A673 (cell line): ENCODE data around the gene NIBAN1. TPM values are rescaled to one million over a fixed set of nuclear protein-coding genes. Genes with fewer than 3 reads are reported as not detected.

ENCODE experiments used
- BruUV-seq: library from RNA; stranded (reverse); fragments of 400-500 nt; replicated peaks from 2 replicates; lab custom pipeline; 2021; lab: Mats Ljungman, UMichigan
- CTCF ChIA-PET: fragments of 300-600 bp; sonication (Branson Sonifier 250); formaldehyde crosslinking; loops from one replicate; lab custom pipeline; 2022; ENCODE audit warnings: antibody characterized with exemption; lab: Charles Lee
- POLR2A ChIA-PET: fragments of 300-600 bp; sonication (Branson Sonifier 250); formaldehyde crosslinking; loops from one replicate; lab custom pipeline; 2022; ENCODE audit warnings: antibody characterized with exemption; ENCODE audit not compliant: low non-redundant PET; lab: Charles Lee
- DNase-seq: peaks from one replicate; pipeline ENCODE4 v3.0.0-alpha.2; 2015; ENCODE audit warnings: low spot score
- H3K27ac ChIP-seq: fragments of 200-600 bp; sonication (generic); 2 replicates; pipeline ENCODE4 v1.5.1; 2016; ENCODE audit warnings: mixed run types, low read depth, mild to moderate bottlenecking, mixed read lengths, antibody characterized with exemption, low read length; ENCODE audit not compliant: poor library complexity, severe bottlenecking
- H3K27me3 ChIP-seq: fragments of 200-600 bp; sonication (generic); replicated peaks from 2 replicates; pipeline ENCODE4 v1.6.1; 2017; ENCODE audit warnings: mixed run types, low read depth, mild to moderate bottlenecking, mixed read lengths, antibody characterized with exemption, low read length; ENCODE audit not compliant: insufficient read depth, poor library complexity
- H3K36me3 ChIP-seq: fragments of 200-600 bp; sonication (generic); 2 replicates; pipeline ENCODE4 v1.6.1; 2016; ENCODE audit warnings: mixed run types, mild to moderate bottlenecking, mixed read lengths, antibody characterized with exemption, low read length; ENCODE audit not compliant: insufficient read depth, poor library complexity, severe bottlenecking
- H3K4me1 ChIP-seq: fragments of 200-600 bp; sonication (generic); 2 replicates; pipeline ENCODE4 v1.6.1; 2017; ENCODE audit warnings: mixed run types, mild to moderate bottlenecking, mixed read lengths, antibody characterized with exemption, low read length; ENCODE audit not compliant: insufficient read depth, poor library complexity, severe bottlenecking
- H3K4me3 ChIP-seq: fragments of 200-600 bp; sonication (generic); 2 replicates; pipeline ENCODE4 v1.5.1; 2016; ENCODE audit warnings: low read depth, mixed run types, mild to moderate bottlenecking, mixed read lengths, low read length; ENCODE audit not compliant: poor library complexity, severe bottlenecking
- H3K9me3 ChIP-seq: fragments of 200-600 bp; sonication (generic); 2 replicates; pipeline ENCODE4 v1.6.1; 2016; ENCODE audit warnings: mixed run types, low read depth, mild to moderate bottlenecking, mixed read lengths, antibody characterized with exemption, low read length; ENCODE audit not compliant: poor library complexity, severe bottlenecking
- EZH2 ChIP-seq: fragments of 200-600 bp; sonication (generic); IDR thresholded peaks from 2 replicates; pipeline ENCODE4 v1.6.1; 2017; ENCODE audit warnings: borderline replicate concordance, low read depth, mild to moderate bottlenecking, mixed read lengths, antibody characterized with exemption, low read length; ENCODE audit not compliant: poor library complexity, severe bottlenecking
- intact Hi-C: fragments of 100-400 bp; cut with micrococcal nuclease; formaldehyde crosslinking; loops from one replicate; pipeline ENCODE4 v1.10.0; 2022; ENCODE audit not compliant: unreplicated experiment
- total RNA-seq: library from RNA; stranded (reverse); gene quantifications from 2 replicates; pipeline ENCODE4 v1.2.3, GENCODE V29; 2021
- TF ChIP-seq, protein P1 (sequence below): fragments of 300-800, 200-600 bp; sonication (generic); conservative IDR thresholded peaks from 2 replicates; pipeline ENCODE4 v1.5.1; 2017; ENCODE audit warnings: low read depth, mild to moderate bottlenecking, antibody characterized with exemption, low read length, moderate library complexity, mixed read lengths

The NIBAN1 gene
- total RNA-seq, 1 experiment from 2014 or later = 52.9 TPM

DNA sequence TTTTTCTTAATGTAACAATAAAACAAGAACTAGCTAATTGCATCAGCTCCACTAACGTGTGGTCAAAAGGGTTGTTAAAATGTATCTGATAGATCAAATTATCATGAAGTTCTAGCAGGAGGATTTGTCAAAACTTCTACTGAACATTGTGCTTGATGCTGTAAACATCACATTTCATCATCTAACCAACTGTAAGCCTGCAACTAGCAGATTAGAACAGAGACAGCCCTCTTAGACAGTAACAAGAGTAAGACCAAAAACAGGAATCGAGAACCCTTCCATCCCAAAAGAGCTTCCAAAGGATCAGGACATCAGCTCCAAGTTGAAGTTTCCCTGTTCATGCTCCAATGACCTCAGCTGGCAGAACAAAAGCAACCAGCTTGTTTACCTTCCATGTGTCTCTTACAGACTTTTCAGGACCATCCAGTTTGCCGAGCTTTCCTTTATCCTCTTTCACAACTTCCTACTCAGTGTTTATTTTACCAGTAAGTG is 44.6 kb downstream of the NIBAN1 start:
- CTCF ChIA-PET = interaction anchor here (0.6 kb wide), 1 partner anchor 53 kb away, joined by 3 read pairs; no protein-coding TSS in a partner anchor
- Histone ChIP-seq H3K4me1 (peaks cover 11% of the 10 kb centered on the region), H3K27me3 (no peaks in the 10 kb centered on the region), H3K36me3 (no peaks in the 10 kb centered on the region), H3K9me3 (no peaks in the 10 kb centered on the region), H3K27ac (no peak overlapping the region), H3K4me3 (no peak overlapping the region)
- POLR2A ChIA-PET = no interaction called here
- BruUV-seq = no TSS peak
- TF ChIP-seq, protein P1, sequence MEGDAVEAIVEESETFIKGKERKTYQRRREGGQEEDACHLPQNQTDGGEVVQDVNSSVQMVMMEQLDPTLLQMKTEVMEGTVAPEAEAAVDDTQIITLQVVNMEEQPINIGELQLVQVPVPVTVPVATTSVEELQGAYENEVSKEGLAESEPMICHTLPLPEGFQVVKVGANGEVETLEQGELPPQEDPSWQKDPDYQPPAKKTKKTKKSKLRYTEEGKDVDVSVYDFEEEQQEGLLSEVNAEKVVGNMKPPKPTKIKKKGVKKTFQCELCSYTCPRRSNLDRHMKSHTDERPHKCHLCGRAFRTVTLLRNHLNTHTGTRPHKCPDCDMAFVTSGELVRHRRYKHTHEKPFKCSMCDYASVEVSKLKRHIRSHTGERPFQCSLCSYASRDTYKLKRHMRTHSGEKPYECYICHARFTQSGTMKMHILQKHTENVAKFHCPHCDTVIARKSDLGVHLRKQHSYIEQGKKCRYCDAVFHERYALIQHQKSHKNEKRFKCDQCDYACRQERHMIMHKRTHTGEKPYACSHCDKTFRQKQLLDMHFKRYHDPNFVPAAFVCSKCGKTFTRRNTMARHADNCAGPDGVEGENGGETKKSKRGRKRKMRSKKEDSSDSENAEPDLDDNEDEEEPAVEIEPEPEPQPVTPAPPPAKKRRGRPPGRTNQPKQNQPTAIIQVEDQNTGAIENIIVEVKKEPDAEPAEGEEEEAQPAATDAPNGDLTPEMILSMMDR = no peak
- no peak for TF ChIP-seq EZH2
- intact Hi-C loops = no loop called here
- peak; percentile 27 for DNase-seq

DNA sequence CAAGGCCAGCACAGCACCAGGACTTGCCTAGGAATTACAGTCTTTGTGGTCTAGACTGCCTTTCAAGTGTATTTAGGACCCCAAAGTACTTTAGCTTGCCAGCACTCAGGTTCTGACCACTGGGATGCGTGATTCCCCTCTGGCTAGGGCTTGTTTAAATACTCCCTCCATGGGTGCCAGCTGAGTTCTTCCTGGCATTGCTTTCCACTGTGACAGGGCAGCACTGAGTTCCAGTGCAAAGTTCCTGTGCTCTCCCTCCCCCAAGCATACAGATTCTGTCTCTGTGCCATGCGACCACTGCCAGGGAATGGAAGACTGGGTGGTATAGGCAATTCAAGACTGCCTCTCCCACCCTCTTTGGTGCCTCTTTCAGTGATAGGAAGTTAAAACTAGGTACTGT is 45.9 kb downstream of the NIBAN1 start:
- intact Hi-C loops = no loop called here
- no peaks in the 10 kb centered on the region for H3K27me3 ChIP-seq
- DNase-seq = no peak
- no peak overlapping the region for H3K27ac ChIP-seq
- no peaks in the 10 kb centered on the region for H3K9me3 ChIP-seq
- H3K4me3 ChIP-seq = no peak overlapping the region
- no peaks in the 10 kb centered on the region for H3K36me3 ChIP-seq
- H3K4me1 ChIP-seq = peaks cover 11% of the 10 kb centered on the region
- TF ChIP-seq, protein P1 = no peak
- TF ChIP-seq EZH2 = no peak
- ChIA-PET POLR2A (no interaction called here), CTCF (no interaction called here)
- BruUV-seq = no TSS peak

Other genes with a start within 250 kb of the NIBAN1 start
- 23.4 and 24.3 TPM in 2 replicates for gene EDEM3, start 219.7 kb downstream of the NIBAN1 start, total RNA-seq
- gene RNF2, start 71.0 kb upstream of the NIBAN1 start, total RNA-seq = 50.8 and 53.9 TPM in 2 replicates
- gene TRMT1L, start 182.4 kb upstream of the NIBAN1 start, total RNA-seq = 24.3 and 26.6 TPM in 2 replicates
- 3.3 and 4.8 TPM in 2 replicates for gene SWT1, start 182.7 kb upstream of the NIBAN1 start, total RNA-seq